GM18517 (cell line): ENCODE results near the gene RAD51B.
A peak's percentile ranks its signal among the peaks of the same experiment; 100 is the strongest.

Source experiments
- ATAC-seq: cut with Tn5 transposase; IDR thresholded peaks from one replicate; pipeline ENCODE4 v1.9.1; 2021; ENCODE audit warnings: mild to moderate bottlenecking, moderate library complexity; ENCODE audit not compliant: unreplicated experiment

RAD51B gene

GRCh38 chr14:68469208-68469713, 649.7 kb downstream of the RAD51B start:
- no peak for ATAC-seq

GRCh38 chr14:68470361-68470760, 650.8 kb downstream of the RAD51B start:
- no peak for ATAC-seq

GRCh38 chr14:68471029-68471963, 651.7 kb downstream of the RAD51B start:
- ATAC-seq, result peak; percentile 49

GRCh38 chr14:68471964-68472508, 652.5 kb downstream of the RAD51B start:
- ATAC-seq, result no peak

GRCh38 chr14:68473069-68473468, 653.5 kb downstream of the RAD51B start:
- no peak for ATAC-seq

GRCh38 chr14:68473794-68474193, 654.2 kb downstream of the RAD51B start:
- no peak for ATAC-seq

GRCh38 chr14:68474741-68475140, 655.2 kb downstream of the RAD51B start:
- no peak for ATAC-seq

GRCh38 chr14:68475802-68476201, 656.2 kb downstream of the RAD51B start:
- no peak for ATAC-seq

GRCh38 chr14:68476212-68477109, 656.9 kb downstream of the RAD51B start:
- peak; percentile 84 for ATAC-seq

GRCh38 chr14:68477110-68477455, 657.5 kb downstream of the RAD51B start:
- ATAC-seq, result no peak

GRCh38 chr14:68477461-68478085, 658.0 kb downstream of the RAD51B start:
- no peak for ATAC-seq

GRCh38 chr14:68479247-68479646, 659.7 kb downstream of the RAD51B start:
- no peak for ATAC-seq

- no peak for ATAC-seq
These were observed 662.4 kb downstream of the RAD51B start for GRCh38 chr14:68482018-68482417.

- no peak for ATAC-seq
These were observed 663.3 kb downstream of the RAD51B start for GRCh38 chr14:68482772-68483395.

- ATAC-seq, result no peak
These were observed 666.6 kb downstream of the RAD51B start for GRCh38 chr14:68486033-68486732.

GRCh38 chr14:68486809-68487208, 667.2 kb downstream of the RAD51B start:
- no peak for ATAC-seq

GRCh38 chr14:68487805-68488590, 668.4 kb downstream of the RAD51B start:
- ATAC-seq, result no peak

- no peak for ATAC-seq
These were observed 672.2 kb downstream of the RAD51B start for GRCh38 chr14:68491793-68492192.
